ENCODE data around the gene THAP10. TPM values are rescaled to one million over a fixed set of nuclear protein-coding genes. Genes with fewer than 3 reads are reported as not detected.

THAP10 gene
- total and polyA plus RNA-seq, 9 of the 15 experiments (the other 6 are each of a cell fraction or from before 2014, with no cell fraction given) = 0.04 to 0.28 (median 0.09) TPM; not detected in 3

DNA sequence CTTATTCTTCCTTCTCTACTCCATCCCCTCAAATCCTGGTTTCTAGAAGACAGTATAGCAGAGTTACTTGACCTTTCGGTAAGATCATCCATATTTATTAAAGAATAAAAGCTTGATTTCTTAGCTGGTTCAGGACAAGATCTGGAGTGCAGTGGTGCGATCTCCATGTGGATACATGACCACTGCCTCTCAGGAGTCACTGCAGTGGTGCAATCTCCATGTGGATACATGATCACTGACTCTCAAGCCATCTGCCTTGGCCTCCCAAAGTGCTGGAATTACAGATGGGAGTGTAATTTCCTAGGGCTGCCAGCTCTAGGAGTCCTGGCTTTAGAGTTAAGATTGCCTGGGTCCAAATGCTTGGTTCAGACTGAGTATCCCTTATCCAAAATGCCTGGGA lies 54.8 kb downstream of the THAP10 start:
- H3K9ac ChIP-seq (ENCODE audit: insufficient read depth in 1 of 2, low read depth in 2 of 2, low read length in 2 of 2) = no peak overlapping the region
- H3K79me2 ChIP-seq (ENCODE audit: control insufficient read depth, insufficient read depth, low read length) = no peaks in the 10 kb centered on the region
- no peak overlapping the region for H3K27ac ChIP-seq (ENCODE audit: extremely low read depth, low read depth, low read length)
- no peaks in the 10 kb centered on the region; the same call in 1 of the 2 replicates for H4K20me1 ChIP-seq (replicated peaks; ENCODE audit: control insufficient read depth, insufficient read depth, low read length)
- H3K4me3 ChIP-seq = no peak overlapping the region
- ChIA-PET POLR2A (no interaction called here), CTCF (ENCODE audit: low intra/inter-chr PET ratio) (no interaction called here)
- in situ Hi-C loops (cut with MboI) (no loop called here), intact Hi-C loops (cut with micrococcal nuclease) (no loop called here)
- no peak for FAIRE-seq
- H3K9me3 ChIP-seq (replicated peaks; ENCODE audit: control insufficient read depth, insufficient read depth, low read depth, low read length) = no peaks in the 10 kb centered on the region
- ATAC-seq = no peak
- no peak for DNase-seq (ENCODE audit: extremely low read depth in 1 of 4, low spot score in 3 of 4)
- BruUV-seq (replicated peaks) = no TSS peak
- TF ChIP-seq, protein P1, sequence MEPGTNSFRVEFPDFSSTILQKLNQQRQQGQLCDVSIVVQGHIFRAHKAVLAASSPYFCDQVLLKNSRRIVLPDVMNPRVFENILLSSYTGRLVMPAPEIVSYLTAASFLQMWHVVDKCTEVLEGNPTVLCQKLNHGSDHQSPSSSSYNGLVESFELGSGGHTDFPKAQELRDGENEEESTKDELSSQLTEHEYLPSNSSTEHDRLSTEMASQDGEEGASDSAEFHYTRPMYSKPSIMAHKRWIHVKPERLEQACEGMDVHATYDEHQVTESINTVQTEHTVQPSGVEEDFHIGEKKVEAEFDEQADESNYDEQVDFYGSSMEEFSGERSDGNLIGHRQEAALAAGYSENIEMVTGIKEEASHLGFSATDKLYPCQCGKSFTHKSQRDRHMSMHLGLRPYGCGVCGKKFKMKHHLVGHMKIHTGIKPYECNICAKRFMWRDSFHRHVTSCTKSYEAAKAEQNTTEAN (CRISPR knock-in tag; IDR thresholded peaks at IDR 0.05) = no peak
- TF ChIP-seq ZKSCAN3 (CRISPR knock-in tag; IDR thresholded peaks at IDR 0.05) (no peak), PPARD (CRISPR knock-in tag; IDR thresholded peaks at IDR 0.05) (no peak)
- no peaks in the 10 kb centered on the region for H3K4me1 ChIP-seq (replicated peaks in 1 of 2; ENCODE audit: control insufficient read depth in 2 of 2, insufficient read depth in 2 of 2, low read length in 2 of 2)
- H3K4me2 ChIP-seq (ENCODE audit: insufficient read depth, low read length) = no peak overlapping the region
- no peaks in the 10 kb centered on the region for H3K36me3 ChIP-seq (ENCODE audit: control insufficient read depth, insufficient read depth, low read length)
- no peak overlapping the region for H2AFZ ChIP-seq (ENCODE audit: low read depth, low read length)
- WGBS (ENCODE audit: insufficient coverage, low coverage, missing lambda C conversion rate) = 0% methylated on average over 2 of the region's 2 CpGs
- H3K27me3 ChIP-seq (ENCODE audit: control insufficient read depth in 2 of 2, insufficient read depth in 2 of 2, low read length in 2 of 2) = peaks cover 0 to 12% of the 10 kb centered on the region in 2 experiments; a peak in 2 of 5 replicates
- H3K9me1 ChIP-seq (ENCODE audit: control insufficient read depth, insufficient read depth, low read length) = no peaks in the 10 kb centered on the region

DNA sequence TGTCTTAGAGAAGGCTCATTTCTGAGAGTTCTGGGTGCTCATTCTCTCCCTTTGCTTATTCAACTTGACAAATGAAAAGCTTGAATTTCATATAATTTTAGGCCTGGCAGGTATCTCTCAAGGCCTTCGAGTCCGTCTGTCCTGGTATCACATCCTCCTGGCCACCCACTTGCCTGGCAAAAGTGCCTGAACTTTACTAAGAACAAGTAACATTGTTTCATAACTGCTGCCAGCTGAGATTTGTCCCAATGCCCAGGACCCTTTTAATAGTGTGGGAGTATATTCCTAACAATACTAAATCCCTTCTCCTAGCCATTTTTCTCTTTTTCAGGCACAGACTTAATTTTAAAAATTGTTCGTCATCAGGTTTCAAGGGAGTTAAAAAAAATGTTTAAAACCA lies 56.4 kb downstream of the THAP10 start:
- BruUV-seq (replicated peaks) = no TSS peak
- no peaks in the 10 kb centered on the region; the same call in 1 of the 2 replicates for H4K20me1 ChIP-seq (replicated peaks; ENCODE audit: control insufficient read depth, insufficient read depth, low read length)
- no peak overlapping the region for H3K4me3 ChIP-seq
- no peaks in the 10 kb centered on the region for H3K4me1 ChIP-seq (replicated peaks in 1 of 2; ENCODE audit: control insufficient read depth in 2 of 2, insufficient read depth in 2 of 2, low read length in 2 of 2)
- H3K9me3 ChIP-seq (replicated peaks; ENCODE audit: control insufficient read depth, insufficient read depth, low read depth, low read length) = no peaks in the 10 kb centered on the region
- 0% methylated on average over 3 of the region's 3 CpGs for WGBS (ENCODE audit: insufficient coverage, low coverage, missing lambda C conversion rate)
- in situ Hi-C loops (cut with MboI) (no loop called here), intact Hi-C loops (cut with micrococcal nuclease) (no loop called here)
- no peak overlapping the region for H2AFZ ChIP-seq (ENCODE audit: low read depth, low read length)
- H3K27ac ChIP-seq (ENCODE audit: extremely low read depth, low read depth, low read length) = no peak overlapping the region
- H3K4me2 ChIP-seq (ENCODE audit: insufficient read depth, low read length) = no peak overlapping the region
- ATAC-seq (no peak), DNase-seq (ENCODE audit: extremely low read depth in 1 of 4, low spot score in 3 of 4) (no peak), FAIRE-seq (no peak)
- no peaks in the 10 kb centered on the region for H3K9me1 ChIP-seq (ENCODE audit: control insufficient read depth, insufficient read depth, low read length)
- CTCF ChIA-PET (ENCODE audit: low intra/inter-chr PET ratio) = no interaction called here
- no peak overlapping the region for H3K9ac ChIP-seq (ENCODE audit: insufficient read depth in 1 of 2, low read depth in 2 of 2, low read length in 2 of 2)
- no peaks in the 10 kb centered on the region for H3K36me3 ChIP-seq (ENCODE audit: control insufficient read depth, insufficient read depth, low read length)
- H3K79me2 ChIP-seq (ENCODE audit: control insufficient read depth, insufficient read depth, low read length) = no peaks in the 10 kb centered on the region
- H3K27me3 ChIP-seq (ENCODE audit: control insufficient read depth in 2 of 2, insufficient read depth in 2 of 2, low read length in 2 of 2) = peaks cover 0 to 17% of the 10 kb centered on the region in 2 experiments; a peak in 2 of 5 replicates
- POLR2A ChIA-PET = no interaction called here
- no peak for TF ChIP-seq HDGF (IDR thresholded peaks at IDR 0.05)
- TF ChIP-seq MXI1 (IDR thresholded peaks at IDR 0.05; ENCODE audit: low read depth, low read length) = no peak

All from K562 (cell line).